Measurements from ENCODE around the gene REV3L.
"Not testable (repeated sequence)": the region's sequence is repeated elsewhere in the genome, so short reads cannot be mapped to it uniquely, and the experiment has no call there.

The REV3L gene

DNA sequence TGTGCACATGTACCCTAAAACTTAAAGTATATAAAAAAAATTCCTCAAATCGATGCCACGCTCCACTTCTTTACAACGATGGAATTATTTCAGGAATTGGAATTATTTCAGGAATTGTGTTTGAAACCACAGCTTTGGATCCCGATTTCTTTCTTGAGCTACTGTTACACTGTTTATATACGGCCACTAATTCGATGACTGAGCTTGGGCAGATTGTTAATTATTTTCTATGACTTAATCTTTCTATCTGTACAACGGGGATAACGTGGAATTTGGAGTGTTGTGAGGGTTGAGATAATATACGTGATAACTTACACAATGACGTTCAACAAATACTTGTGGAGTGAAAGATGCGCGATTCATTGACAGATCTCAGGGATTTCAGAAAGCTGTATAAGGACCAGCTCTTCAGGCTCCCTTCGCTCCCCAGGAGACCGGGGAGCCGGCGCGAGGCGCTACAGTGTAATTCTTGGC lies 224.4 kb downstream of the REV3L start:
- DNase-seq (no peak), ATAC-seq (no peak)

DNA sequence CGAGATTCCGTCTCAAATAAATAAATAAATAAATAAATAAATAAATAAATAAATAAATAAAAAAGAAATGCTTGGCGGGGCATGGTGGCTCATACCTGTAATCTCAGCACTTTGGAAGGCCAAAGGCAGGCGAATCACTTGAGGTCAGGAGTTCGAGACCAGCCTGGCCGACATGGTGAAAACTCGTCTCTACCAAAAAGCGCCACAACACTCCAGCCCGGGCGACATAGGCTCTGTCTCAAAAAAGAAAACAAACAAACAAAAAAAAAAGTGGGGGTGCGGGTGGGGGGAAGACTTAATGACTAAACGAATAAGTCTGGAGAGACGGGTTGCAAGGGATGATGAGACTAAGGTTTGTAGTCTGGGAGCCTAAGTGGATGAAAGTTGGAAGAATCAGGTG lies 225.0 kb downstream of the REV3L start:
- ATAC-seq (no peak), DNase-seq (no peak)

DNA sequence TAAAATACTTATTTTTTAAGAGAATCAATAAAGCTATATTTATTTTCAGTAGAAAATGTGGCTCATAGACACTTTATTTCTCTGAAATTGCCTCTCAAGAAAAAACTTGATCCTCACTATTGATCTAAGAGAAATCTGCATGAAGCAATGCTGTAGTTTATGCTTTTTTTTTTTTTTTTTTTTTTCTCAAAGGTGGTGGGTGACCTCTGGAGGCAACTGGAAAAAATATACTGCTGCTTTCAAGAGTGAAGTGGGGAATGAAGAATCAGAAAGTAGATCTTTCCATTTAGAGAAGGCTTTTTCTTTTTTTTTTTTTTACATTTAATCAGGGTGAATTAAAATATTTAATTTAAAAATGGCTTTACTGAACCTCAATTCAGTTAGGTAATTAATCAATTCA lies 226.4 kb downstream of the REV3L start:
- no peak for ATAC-seq

DNA sequence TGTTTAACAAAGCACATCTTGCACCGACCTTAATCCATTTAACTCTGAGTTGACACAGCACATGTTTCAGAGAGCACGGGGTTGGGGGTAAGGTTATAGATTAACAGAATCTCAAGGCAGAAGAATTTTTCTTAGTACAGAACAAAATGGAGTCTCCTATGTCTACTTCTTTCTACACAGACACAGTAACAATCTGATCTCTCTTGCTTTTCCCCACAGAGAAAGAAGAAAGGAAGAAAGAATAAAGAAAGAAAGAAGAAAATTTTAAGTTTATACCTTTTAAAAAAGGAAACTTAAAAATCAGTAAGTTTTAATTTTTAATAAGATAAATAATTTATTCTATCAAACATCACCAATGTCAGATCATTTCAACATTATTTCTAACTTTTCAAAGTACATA lies 227.2 kb downstream of the REV3L start:
- not testable (repeated sequence) for ATAC-seq, DNase-seq

More for the DNA sequence above, 226.4 kb downstream of the REV3L start:
- no peak for DNase-seq

DNA sequence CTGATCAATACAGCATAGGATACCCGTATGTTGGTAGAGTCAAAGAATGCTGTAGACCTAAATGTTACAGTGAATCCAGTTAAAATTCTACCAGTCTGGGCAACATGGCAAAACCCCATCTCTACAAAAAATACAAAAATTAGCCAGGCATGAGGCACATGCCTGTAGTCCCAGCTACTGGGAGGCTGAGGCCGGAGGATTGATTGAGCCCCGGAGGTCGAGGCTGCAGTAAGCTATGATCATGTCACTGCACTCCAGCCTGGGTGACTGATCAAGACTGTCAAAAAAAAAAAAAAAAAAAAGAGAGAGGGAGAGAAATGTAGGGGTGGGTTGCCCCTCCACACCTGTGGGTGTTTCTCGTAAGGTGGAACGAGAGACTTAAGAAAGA lies 228.2 kb downstream of the REV3L start:
- ATAC-seq (no peak), DNase-seq (no peak)

DNA sequence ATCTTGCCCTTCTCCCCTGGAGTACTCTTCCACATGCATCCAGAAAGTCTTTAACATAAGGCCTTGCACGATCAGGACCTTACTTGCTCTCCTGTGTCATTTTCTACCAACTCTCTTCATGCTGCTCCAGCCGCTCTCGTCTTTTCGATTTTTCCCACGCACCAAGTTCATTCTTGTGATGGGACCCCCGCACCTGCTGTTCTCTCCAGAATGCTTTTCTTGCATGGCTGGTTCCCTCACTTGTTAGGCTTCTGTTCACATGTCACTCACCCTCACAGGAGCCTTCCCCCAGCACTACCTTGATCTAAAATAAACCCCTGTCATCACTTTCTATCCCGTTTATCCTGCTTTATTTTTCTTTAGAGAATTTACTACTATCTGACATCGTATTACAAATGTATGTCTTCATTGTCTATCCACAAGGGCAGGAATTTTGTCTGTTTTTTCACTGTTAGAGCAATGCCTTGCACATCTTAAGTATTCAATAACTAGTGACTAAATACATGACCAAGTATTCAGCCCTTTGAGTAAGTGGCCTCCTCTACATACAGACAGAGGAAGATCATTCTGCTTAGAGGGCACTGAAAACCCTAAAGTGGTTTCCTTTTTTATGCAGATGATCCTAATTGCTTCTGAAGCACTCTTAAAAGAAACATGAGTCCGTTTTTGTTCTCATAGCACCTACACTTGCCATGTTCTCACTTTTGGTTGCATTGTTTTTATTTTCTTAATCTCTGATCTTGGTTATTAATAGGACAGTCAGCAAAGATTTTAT lies 228.8 kb downstream of the REV3L start:
- DNase-seq (no peak), ATAC-seq (no peak)

DNA sequence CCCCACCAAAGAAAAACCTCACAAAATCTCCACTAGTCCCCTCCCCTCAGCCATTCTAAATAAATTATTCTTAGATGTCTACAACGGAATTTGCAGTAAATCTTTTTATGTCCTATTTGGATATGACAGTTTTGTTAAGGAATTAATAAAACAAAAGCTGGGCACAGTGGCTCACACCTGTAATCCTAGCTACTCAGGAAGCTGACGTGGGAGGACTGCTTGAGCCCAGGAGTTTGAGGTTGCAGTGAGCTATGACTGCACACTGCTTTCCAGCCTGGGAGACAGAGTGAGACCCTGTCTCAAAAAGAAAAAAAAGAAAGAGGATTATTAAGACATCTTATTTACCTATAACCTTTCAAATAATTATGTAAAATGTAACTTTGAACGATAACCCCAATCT lies 230.3 kb downstream of the REV3L start:
- no peak for ATAC-seq
- no peak for DNase-seq

DNA sequence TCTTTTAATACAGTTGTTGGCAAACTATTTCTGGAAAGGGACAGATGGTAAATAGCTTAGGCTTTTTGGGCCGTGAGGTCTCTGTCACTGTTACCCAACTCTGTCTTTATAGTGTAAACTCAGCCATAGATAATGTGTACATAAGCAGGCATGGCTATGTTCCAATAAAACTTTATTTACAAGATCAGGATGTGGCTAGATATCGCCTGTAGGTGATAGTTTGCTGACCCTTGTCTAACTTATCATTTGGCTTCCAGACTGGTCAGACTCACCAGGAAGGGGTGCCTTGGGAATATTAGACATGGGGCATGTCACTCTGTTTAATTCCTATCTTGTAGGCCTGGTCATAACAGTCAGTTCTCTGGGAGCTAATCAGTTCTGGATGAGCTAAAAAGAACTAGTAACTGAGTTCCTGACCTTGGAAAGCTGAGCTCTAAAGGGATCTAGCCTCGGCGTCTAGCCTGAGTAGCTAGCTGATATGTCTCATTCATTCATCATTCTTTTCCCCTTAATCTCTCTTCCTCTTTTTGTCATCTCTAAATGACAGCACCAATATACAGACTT lies 232.1 kb downstream of the REV3L start:
- ATAC-seq (no peak), DNase-seq (no peak)
